Spinal cord (tissue), 10 donors: ENCODE measurements around the gene PHLDB3. TPM values are rescaled to one million over a fixed set of nuclear protein-coding genes. Genes with fewer than 3 reads are reported as not detected.

ENCODE experiments used
- DNase-seq, 6 donors: peaks; one replicate each; pipeline versions ENCODE4 v3.0.0 to v3.0.0-alpha.2; 2013 to 2015; ENCODE audit warnings: low spot score in 6 of 6, low read depth in 4 of 6
- H3K27ac ChIP-seq: one replicate; pipeline ENCODE4 v1.5.1; 2013; ENCODE audit warnings: low read depth, low read length, control low read depth
- H3K27me3 ChIP-seq: one replicate; pipeline ENCODE4 v1.6.1; 2013; ENCODE audit warnings: low read length; ENCODE audit not compliant: control insufficient read depth, insufficient read depth
- H3K36me3 ChIP-seq: one replicate; pipeline ENCODE4 v1.6.1; 2013; ENCODE audit warnings: low read length; ENCODE audit not compliant: control insufficient read depth, insufficient read depth
- H3K4me1 ChIP-seq: one replicate; pipeline ENCODE4 v1.6.1; 2013; ENCODE audit warnings: low read length; ENCODE audit not compliant: control insufficient read depth, insufficient read depth
- H3K4me3 ChIP-seq: one replicate; pipeline ENCODE4 v1.5.1; 2013; ENCODE audit warnings: low read depth, low read length, control low read depth
- H3K9me3 ChIP-seq: one replicate; pipeline ENCODE4 v1.6.1; 2013; ENCODE audit warnings: low read length; ENCODE audit not compliant: control insufficient read depth, insufficient read depth
- WGBS: methylation state at CpG from one replicate; pipeline ENCODE4 v1.1.5; 2013; ENCODE audit warnings: missing lambda C conversion rate; ENCODE audit not compliant: insufficient coverage; 5-methylcytosine and 5-hydroxymethylcytosine counted together
- polyA plus RNA-seq, 2 donors: library from polyadenylated mRNA; unstranded; fragments of 120-200 nt; gene quantifications; one replicate each; pipeline ENCODE4 v1.2.1, GENCODE V29; 2013; ENCODE audit not compliant: insufficient read length in 2 of 2
- total RNA-seq, 2 donors: library from RNA; depleted of rRNA in 1 of 2; stranded (reverse); fragments of 120-200 nt in 1 of 2; fragments of >200 nt in 1 of 2; gene quantifications; one replicate each; pipeline versions ENCODE4 v1.2.3 to v1.2.4, GENCODE V29; 2013 to 2014
- donor health status: healthy.

PHLDB3 gene
- total and polyA plus RNA-seq, 4 donors, result 6.0 to 13.1 (median 10.4) TPM

DNA sequence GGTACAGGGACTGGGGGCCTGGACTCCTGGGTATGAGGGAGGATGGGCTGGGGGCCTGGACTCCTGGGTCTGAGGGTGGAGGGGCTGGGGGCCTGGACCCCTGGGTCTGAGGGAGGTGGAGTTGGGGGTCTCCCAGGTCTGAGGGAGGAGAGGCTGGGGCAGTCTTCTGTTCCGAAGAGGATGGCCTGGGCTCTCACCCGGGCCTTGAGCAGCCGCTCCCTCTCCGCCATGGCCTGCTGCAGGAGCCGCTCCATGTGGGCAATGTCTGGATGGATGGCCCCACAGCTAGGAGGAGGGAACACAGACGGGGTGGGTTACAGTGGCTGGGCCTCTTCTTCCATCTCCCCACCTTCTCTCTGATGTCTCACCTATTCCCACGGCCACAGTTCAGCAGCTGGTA is 18.1 kb downstream of the PHLDB3 start:
- H3K4me3 ChIP-seq, result no peak overlapping the region
- peaks cover 9% of the 10 kb centered on the region for H3K36me3 ChIP-seq
- WGBS, result 93% methylated on average over 5 of the region's 7 CpGs
- H3K27ac ChIP-seq, result no peak overlapping the region
- H3K27me3 ChIP-seq, result no peaks in the 10 kb centered on the region
- DNase-seq, result no peak
- no peaks in the 10 kb centered on the region for H3K9me3 ChIP-seq
- H3K4me1 ChIP-seq, result no peaks in the 10 kb centered on the region

GRCh38 chr19:43485951-43486350 is 18.6 kb downstream of the PHLDB3 start:
- Histone ChIP-seq H3K9me3 (no peaks in the 10 kb centered on the region), H3K27ac (no peak overlapping the region), H3K4me1 (no peaks in the 10 kb centered on the region), H3K36me3 (peaks cover 9% of the 10 kb centered on the region), H3K27me3 (no peaks in the 10 kb centered on the region), H3K4me3 (no peak overlapping the region)
- DNase-seq, result no peak
- 86% methylated on average over 6 of the region's 6 CpGs for WGBS

DNA sequence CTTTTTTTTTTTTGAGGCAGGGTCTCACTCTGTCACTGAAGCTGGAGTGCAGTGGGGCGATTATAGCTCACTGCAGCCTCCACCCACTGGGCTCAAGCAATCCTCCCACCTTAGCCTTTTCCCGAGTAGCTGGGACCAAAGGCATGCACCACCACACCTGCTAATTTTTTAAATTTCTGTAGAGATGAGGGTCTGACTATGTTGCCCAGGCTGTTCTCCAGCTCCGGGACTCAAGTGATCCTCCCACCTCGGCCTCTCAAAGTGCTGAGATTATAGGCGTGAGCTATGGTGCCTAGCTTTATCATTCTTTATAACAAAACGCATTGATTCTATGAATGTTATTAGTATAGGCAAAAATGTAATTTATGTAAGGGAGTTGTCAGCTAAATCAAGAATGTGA is 21.3 kb downstream of the PHLDB3 start:
- H3K4me3 ChIP-seq, result no peak overlapping the region
- WGBS, result 83% methylated on average over 2 of the region's 6 CpGs
- no peaks in the 10 kb centered on the region for H3K27me3 ChIP-seq
- H3K9me3 ChIP-seq, result no peaks in the 10 kb centered on the region
- no peaks in the 10 kb centered on the region for H3K4me1 ChIP-seq
- H3K27ac ChIP-seq, result no peak overlapping the region
- DNase-seq, result no peak
- H3K36me3 ChIP-seq, result peaks cover 13% of the 10 kb centered on the region

DNA sequence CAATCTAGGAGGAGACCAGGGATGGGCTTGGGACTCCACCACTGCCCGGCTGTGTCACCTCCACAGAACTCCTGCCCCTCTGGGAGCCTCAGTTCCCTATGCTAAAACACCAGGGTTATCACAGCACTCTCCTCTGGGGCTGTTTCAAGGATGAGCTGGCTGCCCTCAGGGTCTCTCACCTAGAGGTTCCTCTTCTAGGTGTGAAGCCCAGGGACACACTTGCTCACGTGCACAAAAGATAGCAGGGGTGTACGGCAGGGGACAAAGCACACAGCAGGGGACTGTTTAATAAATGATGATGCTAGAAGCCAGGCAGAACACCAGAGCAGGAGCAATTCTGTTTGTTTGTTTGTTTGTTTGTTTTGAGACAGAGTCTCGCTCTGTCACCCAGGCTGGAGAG is 22.4 kb downstream of the PHLDB3 start:
- DNase-seq, result no peak
- H3K9me3 ChIP-seq, result no peaks in the 10 kb centered on the region
- H3K27ac ChIP-seq, result no peak overlapping the region
- WGBS, result 57% methylated on average over 3 of the region's 4 CpGs
- no peaks in the 10 kb centered on the region for H3K27me3 ChIP-seq
- H3K4me3 ChIP-seq, result no peak overlapping the region
- H3K4me1 ChIP-seq, result no peaks in the 10 kb centered on the region
- peaks cover 13% of the 10 kb centered on the region for H3K36me3 ChIP-seq

DNA sequence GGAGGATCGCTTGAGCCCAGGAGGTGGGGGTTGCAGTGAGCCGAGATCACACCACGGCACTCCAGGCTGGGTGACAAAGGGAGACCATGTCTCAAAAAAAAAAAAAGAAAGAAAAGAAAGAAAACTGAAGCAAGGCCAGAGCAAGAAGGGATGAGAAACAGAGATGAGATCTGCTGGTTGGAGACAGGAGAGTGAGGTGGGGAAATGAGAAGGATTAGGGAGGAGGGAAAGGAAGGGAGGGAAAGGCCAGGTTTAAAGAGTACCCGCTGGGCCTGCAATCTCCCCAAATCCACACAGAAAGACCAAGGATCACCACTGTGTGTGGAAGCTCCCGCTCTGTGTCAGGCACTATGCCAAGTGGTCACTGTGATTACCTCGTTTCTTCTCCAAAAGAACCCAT is 22.8 kb downstream of the PHLDB3 start:
- H3K9me3 ChIP-seq, result no peaks in the 10 kb centered on the region
- no peaks in the 10 kb centered on the region for H3K27me3 ChIP-seq
- DNase-seq, result no peak
- H3K27ac ChIP-seq, result no peak overlapping the region
- H3K4me1 ChIP-seq, result no peaks in the 10 kb centered on the region
- WGBS, result 91% methylated on average over 4 of the region's 6 CpGs
- no peak overlapping the region for H3K4me3 ChIP-seq
- H3K36me3 ChIP-seq, result peaks cover 11% of the 10 kb centered on the region

- Histone ChIP-seq H3K4me3 (no peak overlapping the region), H3K27me3 (no peaks in the 10 kb centered on the region), H3K36me3 (peaks cover 3% of the 10 kb centered on the region), H3K27ac (no peak overlapping the region), H3K4me1 (peaks cover 4% of the 10 kb centered on the region), H3K9me3 (no peaks in the 10 kb centered on the region)
- whole genome bisulfite sequencing, result 100% methylated on average over 3 of the region's 3 CpGs
- DNase-seq, result no peak
Measured at GRCh38 chr19:43480574-43480973, 24.0 kb downstream of the PHLDB3 start.

- Histone ChIP-seq H3K4me3 (no peak overlapping the region), H3K4me1 (peaks cover 9% of the 10 kb centered on the region), H3K36me3 (peaks cover 3% of the 10 kb centered on the region), H3K9me3 (no peaks in the 10 kb centered on the region), H3K27me3 (no peaks in the 10 kb centered on the region), H3K27ac (no peak overlapping the region)
- no peak for DNase-seq
- WGBS, result 96% methylated on average over 3 of the region's 4 CpGs
Measured at GRCh38 chr19:43479961-43480561, 24.5 kb downstream of the PHLDB3 start.

GRCh38 chr19:43479226-43479625 is 25.3 kb downstream of the PHLDB3 start:
- no peak for DNase-seq
- 90% methylated on average over 15 of the region's 15 CpGs for WGBS
- no peak overlapping the region for H3K4me3 ChIP-seq
- no peak overlapping the region for H3K27ac ChIP-seq
- H3K4me1 ChIP-seq, result peaks cover 13% of the 10 kb centered on the region
- H3K9me3 ChIP-seq, result no peaks in the 10 kb centered on the region
- H3K36me3 ChIP-seq, result peaks cover 3% of the 10 kb centered on the region
- H3K27me3 ChIP-seq, result no peaks in the 10 kb centered on the region

DNA sequence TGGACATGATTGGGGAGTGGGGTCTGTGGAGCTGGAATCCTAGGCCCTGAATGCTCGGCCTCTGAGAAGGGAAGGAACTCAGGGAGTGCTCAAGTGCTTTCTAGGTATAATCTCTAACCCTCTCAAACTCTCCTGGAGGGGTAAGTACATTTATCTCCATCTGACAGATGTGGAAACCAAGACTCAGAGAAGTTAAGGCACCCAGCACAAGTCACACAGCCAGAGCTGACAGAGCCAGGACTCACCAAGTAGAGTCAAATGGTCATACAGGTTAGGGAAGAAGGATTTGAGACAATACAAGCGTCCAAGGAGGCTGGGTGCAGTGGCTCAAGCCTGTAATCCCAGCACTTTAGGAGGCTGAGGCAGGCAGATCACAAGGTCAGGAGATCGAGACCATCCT is 26.2 kb downstream of the PHLDB3 start:
- 88% methylated on average over 1 of the region's 3 CpGs for WGBS
- Histone ChIP-seq H3K27ac (no peak overlapping the region), H3K4me3 (no peak overlapping the region), H3K27me3 (no peaks in the 10 kb centered on the region), H3K36me3 (peaks cover 3% of the 10 kb centered on the region), H3K9me3 (no peaks in the 10 kb centered on the region), H3K4me1 (peaks cover 13% of the 10 kb centered on the region)
- DNase-seq, result no peak

GRCh38 chr19:43476606-43477005 is 27.9 kb downstream of the PHLDB3 start:
- H3K4me1 ChIP-seq, result peaks cover 13% of the 10 kb centered on the region
- no peak for DNase-seq
- no peaks in the 10 kb centered on the region for H3K9me3 ChIP-seq
- no peaks in the 10 kb centered on the region for H3K27me3 ChIP-seq
- no peak overlapping the region for H3K4me3 ChIP-seq
- peaks cover 3% of the 10 kb centered on the region for H3K36me3 ChIP-seq
- no peak overlapping the region for H3K27ac ChIP-seq
